Lower lobe of right lung (tissue), 2 donors: ENCODE results near the gene PARPBP. TPM values are rescaled to one million over a fixed set of nuclear protein-coding genes. Genes with fewer than 3 reads are reported as not detected.

ENCODE experiments used
- ATAC-seq, 2 donors: fragments of 200-7000 bp; cut with Tn5 transposase; one replicate each; pipeline ENCODE4 v1.9.1; 2020 to 2022; ENCODE audit warnings: mild to moderate bottlenecking in 2 of 2, moderate library complexity in 2 of 2
- DNase-seq: peaks from one replicate; pipeline ENCODE4 v3.0.0-alpha.2; 2020
- H3K27ac ChIP-seq: fragments of 200-600 bp; one replicate; pipeline ENCODE4 v1.8.0; 2022
- H3K27me3 ChIP-seq: fragments of 200-600 bp; one replicate; pipeline ENCODE4 v1.8.0; 2022; ENCODE audit warnings: low read depth
- H3K36me3 ChIP-seq: fragments of 200-600 bp; one replicate; pipeline ENCODE4 v1.8.0; 2022; ENCODE audit warnings: mild to moderate bottlenecking
- H3K4me1 ChIP-seq: fragments of 200-600 bp; one replicate; pipeline ENCODE4 v1.8.0; 2022
- H3K4me3 ChIP-seq: fragments of 200-600 bp; one replicate; pipeline ENCODE4 v1.8.0; 2022; ENCODE audit warnings: mild to moderate bottlenecking
- H3K9me3 ChIP-seq: fragments of 200-600 bp; one replicate; pipeline ENCODE4 v1.8.0; 2022
- intact Hi-C: fragments of 100-400 bp; cut with DNase I; formaldehyde crosslinking; loops from one replicate; pipeline ENCODE4 v1.11.0; 2022
- total RNA-seq: library from RNA; stranded (reverse); fragmentation: NEBNext Ultra II Directional; extraction: Animal tissue kit (Norgen Biotek cat#: 25700); gene quantifications from one replicate; pipeline ENCODE4 v1.2.1, GENCODE V29; 2021
- TF ChIP-seq, protein P1 (sequence below): fragments of 200-600 bp; IDR thresholded peaks from one replicate; pipeline ENCODE4 v1.8.0; 2022; ENCODE audit warnings: antibody characterized with exemption, mild to moderate bottlenecking
- donor health status: DM: no; HTN: yes; CAD: no; lungs with severe emphysema.

PARPBP gene
- total RNA-seq, 1 donor from 2014 or later: 1.7 TPM

DNA sequence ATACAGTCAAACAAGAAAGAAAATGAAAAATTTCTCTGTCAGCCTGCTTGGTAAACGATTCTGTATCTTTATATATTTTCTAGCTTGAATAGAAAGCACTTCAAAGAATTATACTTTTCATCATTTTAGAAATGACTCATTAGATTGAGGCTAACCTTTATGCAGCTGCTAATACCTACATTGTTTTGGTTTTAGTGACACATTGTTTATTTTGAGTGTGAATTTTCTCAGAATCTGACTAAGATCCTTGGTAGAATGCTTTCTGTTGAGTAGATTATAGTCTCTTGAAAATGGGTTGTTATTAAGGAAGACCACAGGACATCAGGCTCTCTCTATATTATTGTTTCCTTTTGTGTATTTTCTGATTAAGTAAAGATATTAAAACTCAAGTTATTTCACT, 77.8 kb downstream of the PARPBP start, which contains the start of gene PMCH:
Gene PMCH (minus strand): TSS at position 45 of the 400 bp plus-strand sequence. CDS start 63 bp downstream, outside the sequence.
- no peak for ATAC-seq
- Histone ChIP-seq H3K36me3 (no peaks in the 10 kb centered on the region), H3K9me3 (no peaks in the 10 kb centered on the region), H3K27ac (no peak within 1 kb of the TSS), H3K4me3 (no peak within 1 kb of the TSS), H3K4me1 (no peaks in the 10 kb centered on the region), H3K27me3 (no peaks in the 10 kb centered on the region)
- TF ChIP-seq, protein P1, sequence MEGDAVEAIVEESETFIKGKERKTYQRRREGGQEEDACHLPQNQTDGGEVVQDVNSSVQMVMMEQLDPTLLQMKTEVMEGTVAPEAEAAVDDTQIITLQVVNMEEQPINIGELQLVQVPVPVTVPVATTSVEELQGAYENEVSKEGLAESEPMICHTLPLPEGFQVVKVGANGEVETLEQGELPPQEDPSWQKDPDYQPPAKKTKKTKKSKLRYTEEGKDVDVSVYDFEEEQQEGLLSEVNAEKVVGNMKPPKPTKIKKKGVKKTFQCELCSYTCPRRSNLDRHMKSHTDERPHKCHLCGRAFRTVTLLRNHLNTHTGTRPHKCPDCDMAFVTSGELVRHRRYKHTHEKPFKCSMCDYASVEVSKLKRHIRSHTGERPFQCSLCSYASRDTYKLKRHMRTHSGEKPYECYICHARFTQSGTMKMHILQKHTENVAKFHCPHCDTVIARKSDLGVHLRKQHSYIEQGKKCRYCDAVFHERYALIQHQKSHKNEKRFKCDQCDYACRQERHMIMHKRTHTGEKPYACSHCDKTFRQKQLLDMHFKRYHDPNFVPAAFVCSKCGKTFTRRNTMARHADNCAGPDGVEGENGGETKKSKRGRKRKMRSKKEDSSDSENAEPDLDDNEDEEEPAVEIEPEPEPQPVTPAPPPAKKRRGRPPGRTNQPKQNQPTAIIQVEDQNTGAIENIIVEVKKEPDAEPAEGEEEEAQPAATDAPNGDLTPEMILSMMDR: no peak
- intact Hi-C loops: no loop called here
- DNase-seq: no peak

DNA sequence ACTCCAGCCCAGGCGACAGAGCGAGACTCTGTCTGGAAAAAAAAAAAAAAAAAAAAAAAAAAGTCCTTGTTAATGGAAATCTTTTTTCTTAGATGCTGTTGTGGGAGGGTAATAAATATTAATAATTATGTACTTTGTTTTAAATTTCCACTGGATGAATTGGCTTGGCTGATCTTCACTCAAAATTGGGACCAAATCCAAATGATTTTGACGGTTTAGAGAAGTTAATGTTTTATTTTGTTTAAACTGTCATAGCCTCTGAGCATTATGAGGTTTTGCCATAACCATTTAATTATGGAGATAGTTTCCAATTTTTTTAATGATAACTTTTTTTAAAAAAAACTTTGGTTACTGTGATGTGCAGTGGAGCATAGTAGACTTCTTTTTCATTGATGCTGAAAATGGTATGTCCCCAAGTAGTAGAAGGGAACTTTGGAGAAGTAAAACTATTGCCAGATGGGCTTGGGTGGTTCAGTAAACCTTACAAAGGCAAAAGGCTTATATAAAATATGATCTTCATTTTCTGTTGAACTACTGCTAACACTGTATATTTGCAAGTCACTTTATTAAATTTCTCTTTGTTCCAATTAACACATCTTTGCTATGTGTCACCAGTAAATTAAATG, 81.6 kb downstream of the PARPBP start:
- DNase-seq: no peak
- no peaks in the 10 kb centered on the region for H3K4me1 ChIP-seq
- H3K36me3 ChIP-seq: no peaks in the 10 kb centered on the region
- no peaks in the 10 kb centered on the region for H3K9me3 ChIP-seq
- H3K4me3 ChIP-seq: no peak overlapping the region
- no peak overlapping the region for H3K27ac ChIP-seq
- intact Hi-C loops: no loop called here
- no peak for ATAC-seq
- TF ChIP-seq, protein P1: no peak
- no peaks in the 10 kb centered on the region for H3K27me3 ChIP-seq

DNA sequence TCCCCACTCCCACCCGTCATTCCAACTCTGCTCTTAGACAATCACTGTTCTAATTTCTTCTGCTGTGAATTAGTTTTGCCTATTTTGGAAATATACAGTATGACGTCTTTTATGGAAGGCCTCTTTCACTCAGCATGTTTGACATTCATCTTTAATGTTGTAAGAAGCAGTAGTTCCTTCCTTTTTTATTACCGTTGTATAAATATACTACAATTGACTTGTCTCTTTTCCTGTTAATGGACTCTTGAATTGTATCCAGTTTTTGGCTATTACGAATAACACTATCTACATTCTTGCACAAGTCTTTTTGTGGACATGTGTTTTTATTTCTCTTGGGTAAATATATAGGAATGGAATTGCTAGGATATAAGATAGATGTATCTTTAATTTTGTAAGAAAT, 82.6 kb downstream of the PARPBP start:
- Histone ChIP-seq H3K4me3 (no peak overlapping the region), H3K27me3 (no peaks in the 10 kb centered on the region), H3K4me1 (no peaks in the 10 kb centered on the region), H3K36me3 (no peaks in the 10 kb centered on the region), H3K27ac (no peak overlapping the region), H3K9me3 (no peaks in the 10 kb centered on the region)
- no peak for ATAC-seq
- TF ChIP-seq, protein P1: no peak
- intact Hi-C loops: no loop called here
- DNase-seq: no peak

DNA sequence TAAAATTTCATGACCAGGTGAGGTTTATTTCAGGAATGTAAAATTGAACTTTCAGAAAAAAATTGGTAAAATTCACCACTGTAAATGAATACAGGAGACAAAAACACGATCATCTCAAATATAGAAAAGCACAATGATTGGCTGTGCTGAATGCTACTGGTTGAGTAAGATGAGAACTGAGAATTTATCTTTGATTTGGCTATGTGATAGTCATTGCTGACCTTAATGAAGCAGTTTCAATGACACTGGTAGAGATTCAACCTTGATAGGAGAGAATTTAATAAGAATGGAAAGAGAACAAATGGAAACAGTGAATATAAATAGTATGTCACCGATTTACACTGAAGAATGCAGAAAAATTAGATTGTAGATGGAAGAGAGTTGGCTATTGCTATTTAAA, 84.0 kb downstream of the PARPBP start:
- H3K4me1 ChIP-seq: no peaks in the 10 kb centered on the region
- H3K4me3 ChIP-seq: no peak overlapping the region
- no peak for DNase-seq
- TF ChIP-seq, protein P1: no peak
- intact Hi-C loops: no loop called here
- no peak overlapping the region for H3K27ac ChIP-seq
- H3K36me3 ChIP-seq: no peaks in the 10 kb centered on the region
- H3K9me3 ChIP-seq: peaks cover 4% of the 10 kb centered on the region
- no peak for ATAC-seq
- H3K27me3 ChIP-seq: no peaks in the 10 kb centered on the region

DNA sequence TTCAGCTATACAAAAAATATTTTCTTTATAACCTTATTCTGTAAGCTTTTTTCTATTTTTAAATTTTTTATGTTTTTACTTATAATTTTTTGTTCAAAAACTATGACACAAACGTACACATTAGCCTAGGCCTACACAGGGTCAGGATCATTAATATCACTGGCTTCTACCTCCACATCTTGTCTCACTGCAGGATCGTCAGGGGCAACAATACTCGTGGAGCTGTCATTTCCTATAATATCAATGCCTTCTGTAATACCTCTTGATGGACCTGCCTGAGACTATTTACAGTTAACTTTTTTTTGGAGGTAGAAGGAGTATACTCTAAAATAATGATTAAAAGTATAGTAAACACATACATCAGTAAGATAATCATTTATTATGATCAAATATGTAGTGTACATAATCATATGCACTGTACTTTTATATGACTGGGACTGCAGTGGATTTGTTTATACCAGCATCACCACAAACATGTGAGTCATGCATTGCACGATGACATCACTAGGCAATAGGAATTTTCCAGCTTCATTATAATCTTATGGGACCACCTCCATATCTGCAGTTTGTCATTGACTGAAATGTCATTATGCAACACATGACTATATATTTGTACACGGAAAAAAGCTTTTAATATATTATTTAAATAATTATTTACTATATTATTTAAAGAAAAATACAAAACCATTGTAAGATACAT, 96.2 kb downstream of the PARPBP start:
- H3K4me1 ChIP-seq: no peaks in the 10 kb centered on the region
- intact Hi-C loops: no loop called here
- H3K4me3 ChIP-seq: no peak overlapping the region
- H3K9me3 ChIP-seq: no peaks in the 10 kb centered on the region
- no peak overlapping the region for H3K27ac ChIP-seq
- H3K36me3 ChIP-seq: no peaks in the 10 kb centered on the region
- DNase-seq (no peak), ATAC-seq (no peak)
- TF ChIP-seq, protein P1: no peak
- no peaks in the 10 kb centered on the region for H3K27me3 ChIP-seq
